Measurements from ENCODE around the gene BAAT.

Gene BAAT

GRCh38 chr9:101354143-101354764 lies 30.6 kb downstream of the BAAT start:
- DNase-seq (ENCODE audit: extremely low spot score), result no peak
- TF ChIP-seq FOXM1 (IDR thresholded peaks at IDR 0.05; ENCODE audit: borderline replicate concordance) (no peak), ZNF384 (IDR thresholded peaks at IDR 0.05) (no peak), L3MBTL2 (conservative IDR thresholded peaks at IDR 0.05) (no peak), ARNT (IDR thresholded peaks at IDR 0.05) (no peak), FOXK2 (IDR thresholded peaks at IDR 0.05) (no peak), SUZ12 (IDR thresholded peaks at IDR 0.05) (no peak), BHLHE40 (IDR thresholded peaks at IDR 0.05; ENCODE audit: borderline replicate concordance) (no peak), CTBP1 (IDR thresholded peaks at IDR 0.05; ENCODE audit: borderline replicate concordance) (no peak), SP1 (IDR thresholded peaks at IDR 0.05) (no peak), HDGF (IDR thresholded peaks at IDR 0.05; ENCODE audit: borderline replicate concordance) (no peak), NFRKB (IDR thresholded peaks at IDR 0.05) (no peak), TARDBP (IDR thresholded peaks at IDR 0.05) (no peak), FOXA1 (IDR thresholded peaks at IDR 0.05) (no peak), ELF4 (IDR thresholded peaks at IDR 0.05) (no peak), LEF1 (IDR thresholded peaks at IDR 0.05; ENCODE audit: borderline replicate concordance) (no peak)
- TF ChIP-seq, protein P1, sequence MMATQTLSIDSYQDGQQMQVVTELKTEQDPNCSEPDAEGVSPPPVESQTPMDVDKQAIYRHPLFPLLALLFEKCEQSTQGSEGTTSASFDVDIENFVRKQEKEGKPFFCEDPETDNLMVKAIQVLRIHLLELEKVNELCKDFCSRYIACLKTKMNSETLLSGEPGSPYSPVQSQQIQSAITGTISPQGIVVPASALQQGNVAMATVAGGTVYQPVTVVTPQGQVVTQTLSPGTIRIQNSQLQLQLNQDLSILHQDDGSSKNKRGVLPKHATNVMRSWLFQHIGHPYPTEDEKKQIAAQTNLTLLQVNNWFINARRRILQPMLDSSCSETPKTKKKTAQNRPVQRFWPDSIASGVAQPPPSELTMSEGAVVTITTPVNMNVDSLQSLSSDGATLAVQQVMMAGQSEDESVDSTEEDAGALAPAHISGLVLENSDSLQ (IDR thresholded peaks at IDR 0.05), result no peak
- ChIA-PET POLR2A (no interaction called here), CTCF (no interaction called here)

DNA sequence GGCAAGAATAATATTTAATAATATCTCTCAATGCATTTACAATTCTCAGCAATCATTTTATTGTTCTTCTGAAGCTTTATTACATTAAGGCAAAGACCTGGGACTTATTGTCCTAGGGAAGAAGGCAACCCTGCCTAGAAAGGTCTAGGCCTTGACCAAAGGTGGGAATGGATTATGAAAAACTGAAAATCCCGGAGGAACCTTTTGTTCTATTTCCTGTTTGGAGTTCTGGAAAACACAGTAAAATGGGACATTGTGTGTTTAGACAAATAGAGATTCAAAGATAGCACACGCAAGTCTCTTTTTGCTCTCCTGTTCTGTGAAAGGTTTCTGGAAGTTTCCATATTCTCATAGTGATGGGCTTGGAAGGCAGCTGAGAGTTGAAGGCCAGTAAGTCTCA lies 31.1 kb downstream of the BAAT start:
- TF ChIP-seq FOXA1 (IDR thresholded peaks at IDR 0.05) (no peak), TARDBP (IDR thresholded peaks at IDR 0.05) (no peak), L3MBTL2 (conservative IDR thresholded peaks at IDR 0.05) (no peak), SP1 (IDR thresholded peaks at IDR 0.05) (no peak), ARNT (IDR thresholded peaks at IDR 0.05) (no peak), LEF1 (IDR thresholded peaks at IDR 0.05; ENCODE audit: borderline replicate concordance) (no peak), NFRKB (IDR thresholded peaks at IDR 0.05) (no peak), BHLHE40 (IDR thresholded peaks at IDR 0.05; ENCODE audit: borderline replicate concordance) (no peak), FOXK2 (IDR thresholded peaks at IDR 0.05) (no peak), ZNF384 (IDR thresholded peaks at IDR 0.05) (no peak), ELF4 (IDR thresholded peaks at IDR 0.05) (no peak), CTBP1 (IDR thresholded peaks at IDR 0.05; ENCODE audit: borderline replicate concordance) (no peak), HDGF (IDR thresholded peaks at IDR 0.05; ENCODE audit: borderline replicate concordance) (no peak), SUZ12 (IDR thresholded peaks at IDR 0.05) (no peak), FOXM1 (IDR thresholded peaks at IDR 0.05; ENCODE audit: borderline replicate concordance) (no peak)
- TF ChIP-seq, protein P1 (IDR thresholded peaks at IDR 0.05), result no peak
- DNase-seq (ENCODE audit: extremely low spot score), result no peak
- ChIA-PET CTCF (no interaction called here), POLR2A (no interaction called here)

GRCh38 chr9:101352892-101353463 lies 31.8 kb downstream of the BAAT start:
- ChIA-PET CTCF (no interaction called here), POLR2A (no interaction called here)
- TF ChIP-seq SUZ12 (IDR thresholded peaks at IDR 0.05) (no peak), ZNF384 (IDR thresholded peaks at IDR 0.05) (no peak), SP1 (IDR thresholded peaks at IDR 0.05) (no peak), ARNT (IDR thresholded peaks at IDR 0.05) (no peak), L3MBTL2 (conservative IDR thresholded peaks at IDR 0.05) (no peak), BHLHE40 (IDR thresholded peaks at IDR 0.05; ENCODE audit: borderline replicate concordance) (no peak), HDGF (IDR thresholded peaks at IDR 0.05; ENCODE audit: borderline replicate concordance) (no peak), CTBP1 (IDR thresholded peaks at IDR 0.05; ENCODE audit: borderline replicate concordance) (no peak), LEF1 (IDR thresholded peaks at IDR 0.05; ENCODE audit: borderline replicate concordance) (no peak), TARDBP (IDR thresholded peaks at IDR 0.05) (no peak), NFRKB (IDR thresholded peaks at IDR 0.05) (no peak), FOXK2 (IDR thresholded peaks at IDR 0.05) (no peak), FOXM1 (IDR thresholded peaks at IDR 0.05; ENCODE audit: borderline replicate concordance) (no peak), FOXA1 (IDR thresholded peaks at IDR 0.05) (no peak), ELF4 (IDR thresholded peaks at IDR 0.05) (no peak)
- TF ChIP-seq, protein P1 (IDR thresholded peaks at IDR 0.05), result no peak
- DNase-seq (ENCODE audit: extremely low spot score), result no peak

DNA sequence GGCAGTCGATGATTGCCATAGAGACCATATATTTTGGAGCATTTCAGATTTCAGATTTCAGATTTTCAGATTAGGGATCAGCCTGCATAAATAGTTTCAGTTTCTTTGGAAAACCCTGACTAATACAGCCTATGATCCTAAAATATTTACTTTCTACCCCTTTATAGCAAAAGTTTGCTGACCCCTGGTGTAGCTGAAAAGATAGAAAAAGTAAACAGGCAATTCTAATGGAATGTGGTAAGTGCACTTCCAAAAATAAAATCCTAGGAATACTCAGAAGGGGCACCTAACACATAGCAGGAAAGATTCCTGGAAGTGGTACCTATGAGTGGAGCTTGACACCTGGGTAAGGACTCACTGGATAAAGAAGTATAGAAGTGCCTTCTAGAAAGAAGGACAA lies 34.5 kb downstream of the BAAT start:
- TF ChIP-seq ARNT (IDR thresholded peaks at IDR 0.05) (no peak), NFRKB (IDR thresholded peaks at IDR 0.05) (no peak)
- TF ChIP-seq, protein P1 (IDR thresholded peaks at IDR 0.05), result no peak
- ChIA-PET CTCF (no interaction called here), POLR2A (no interaction called here)
- DNase-seq (ENCODE audit: extremely low spot score), result no peak

GRCh38 chr9:101342595-101342994 lies 42.2 kb downstream of the BAAT start:
- POLR2A ChIA-PET, result no interaction called here
- TF ChIP-seq, protein P1 (IDR thresholded peaks at IDR 0.05), result no peak
- TF ChIP-seq FOXA1 (IDR thresholded peaks at IDR 0.05) (no peak), BHLHE40 (IDR thresholded peaks at IDR 0.05; ENCODE audit: borderline replicate concordance) (no peak), CTBP1 (IDR thresholded peaks at IDR 0.05; ENCODE audit: borderline replicate concordance) (no peak), ZNF384 (IDR thresholded peaks at IDR 0.05) (no peak), SP1 (IDR thresholded peaks at IDR 0.05) (no peak), L3MBTL2 (conservative IDR thresholded peaks at IDR 0.05) (no peak), FOXK2 (IDR thresholded peaks at IDR 0.05) (no peak), HDGF (IDR thresholded peaks at IDR 0.05; ENCODE audit: borderline replicate concordance) (no peak), ELF4 (IDR thresholded peaks at IDR 0.05) (no peak), TARDBP (IDR thresholded peaks at IDR 0.05) (no peak), NFRKB (IDR thresholded peaks at IDR 0.05) (no peak), SUZ12 (IDR thresholded peaks at IDR 0.05) (no peak), ARNT (IDR thresholded peaks at IDR 0.05) (no peak), FOXM1 (IDR thresholded peaks at IDR 0.05; ENCODE audit: borderline replicate concordance) (no peak), LEF1 (IDR thresholded peaks at IDR 0.05; ENCODE audit: borderline replicate concordance) (no peak)
- CTCF ChIA-PET, result no interaction called here
- DNase-seq (ENCODE audit: extremely low spot score), result no peak

All from HEK293T (cell line).